SK-MEL-5 (cell line): ENCODE measurements around the gene CA12. TPM values are rescaled to one million over a fixed set of nuclear protein-coding genes. Genes with fewer than 3 reads are reported as not detected.

ENCODE experiments used
- DNase-seq: peaks from one replicate; pipeline ENCODE4 v3.0.0-alpha.2; 2016; ENCODE audit warnings: low read depth, low spot score
- in situ Hi-C: cut with HindIII; loops from 2 replicates; pipeline ENCODE4 v1.10.0; 2016; ENCODE audit warnings: low sequenced_read_pairs, high pct_unique_total_duplicates, low pct_unique_long_range_greater_than_20kb
- total RNA-seq: library from RNA; depleted of rRNA; stranded (reverse); fragments of >200 nt; shearing (Covaris generic); gene quantifications from 2 replicates; pipeline ENCODE4 v1.2.3, GENCODE V29; 2014; rRNA removed

The CA12 gene
- total RNA-seq, 1 experiment from 2014 or later: 17.4 TPM

GRCh38 chr15:63277893-63278456, 103.7 kb downstream of the CA12 start:
- no peak for DNase-seq
- in situ Hi-C loops: no loop called here

- DNase-seq: peak; percentile 61
- in situ Hi-C loops: no loop called here
These were observed 104.4 kb downstream of the CA12 start, which contains the start of gene APH1B for GRCh38 chr15:63277038-63277892. APH1B (plus strand) TSS chr15:63277605; CDS start chr15:63277624, 19 bp downstream.

GRCh38 chr15:63276342-63277037, 105.2 kb downstream of the CA12 start:
- DNase-seq: no peak
- in situ Hi-C loops: no loop called here

- peak; percentile 29 for DNase-seq
- in situ Hi-C loops: no loop called here
These were observed 107.2 kb downstream of the CA12 start for GRCh38 chr15:63274427-63274826.

Other genes starting within 250 kb of the CA12 start
- 362 and 373 TPM in 2 replicates for gene RPS27L, start 224.4 kb downstream of the CA12 start, total RNA-seq
- gene RAB8B, start 192.2 kb downstream of the CA12 start, total RNA-seq: 26.2 and 28.6 TPM in 2 replicates
- 16.2 and 17.0 TPM in 2 replicates for gene APH1B, start 104.2 kb downstream of the CA12 start, total RNA-seq
- 23.0 and 24.2 TPM in 2 replicates for gene USP3, start 122.7 kb upstream of the CA12 start, total RNA-seq
- 0.35 TPM in 1 of 2 replicates, not detected in the other for gene FBXL22, start 215.5 kb upstream of the CA12 start, total RNA-seq